HG02840 (cell line): Measurements from ENCODE around the gene SEMA3D.

Experiments
- ATAC-seq: cut with Tn5 transposase; IDR thresholded peaks from one replicate; pipeline ENCODE4 v1.9.1; 2021; ENCODE audit warnings: mild to moderate bottlenecking, moderate library complexity, moderate number of reproducible peaks; ENCODE audit not compliant: unreplicated experiment, low FRiP score

Gene SEMA3D

GRCh38 chr7:85186521-85187241 is at the start of gene SEMA3D:
SEMA3D (minus strand) TSS chr7:85187056; CDS start chr7:85121891, 65,165 bp downstream.
- peak; percentile 91 for ATAC-seq

GRCh38 chr7:85234730-85235129 is 47.9 kb upstream of the SEMA3D start:
- no peak for ATAC-seq

- ATAC-seq: no peak
Measured at GRCh38 chr7:85232068-85232467, 45.2 kb upstream of the SEMA3D start.

GRCh38 chr7:85230623-85231022 is 43.8 kb upstream of the SEMA3D start:
- no peak for ATAC-seq

GRCh38 chr7:85229544-85229943 is 42.7 kb upstream of the SEMA3D start:
- ATAC-seq: no peak

GRCh38 chr7:85226361-85227085 is 39.7 kb upstream of the SEMA3D start:
- no peak for ATAC-seq

- no peak for ATAC-seq
Measured at GRCh38 chr7:85224171-85224570, 37.3 kb upstream of the SEMA3D start.

- no peak for ATAC-seq
Measured at GRCh38 chr7:85222522-85222921, 35.7 kb upstream of the SEMA3D start.

- no peak for ATAC-seq
Measured at GRCh38 chr7:85221796-85222195, 34.9 kb upstream of the SEMA3D start.

- ATAC-seq: no peak
Measured at GRCh38 chr7:85220651-85221050, 33.8 kb upstream of the SEMA3D start.

- ATAC-seq: no peak
Measured at GRCh38 chr7:85220023-85220422, 33.2 kb upstream of the SEMA3D start.

- no peak for ATAC-seq
Measured at GRCh38 chr7:85217085-85217484, 30.2 kb upstream of the SEMA3D start.

- peak; percentile 92 for ATAC-seq
Measured at GRCh38 chr7:85215098-85215497, 28.2 kb upstream of the SEMA3D start.

- ATAC-seq: no peak
Measured at GRCh38 chr7:85213500-85213899, 26.6 kb upstream of the SEMA3D start.

GRCh38 chr7:85205754-85206153 is 18.9 kb upstream of the SEMA3D start:
- ATAC-seq: no peak

GRCh38 chr7:85204496-85204895 is 17.6 kb upstream of the SEMA3D start:
- ATAC-seq: no peak

- ATAC-seq: no peak
Measured at GRCh38 chr7:85204061-85204460, 17.2 kb upstream of the SEMA3D start.

GRCh38 chr7:85201209-85201608 is 14.4 kb upstream of the SEMA3D start:
- no peak for ATAC-seq

- no peak for ATAC-seq
Measured at GRCh38 chr7:85196696-85197095, 9.8 kb upstream of the SEMA3D start.

- ATAC-seq: no peak
Measured at GRCh38 chr7:85191383-85191782, 4.5 kb upstream of the SEMA3D start.

GRCh38 chr7:85186083-85186520 is 754 bp downstream of the SEMA3D start:
- peak; percentile 40 for ATAC-seq
